ENCODE measurements around the gene ALDH8A1.

GRCh38 chr6:134882426-134883038 is 67.4 kb downstream of the ALDH8A1 start:
- peak; percentile 39 to 91 (median 69) for TF ChIP-seq CTCF (IDR thresholded peaks at IDR 0.05 in 8 of 11, conservative IDR thresholded peaks at IDR 0.05 in 3 of 11)
- no peak for TF ChIP-seq POLR2AphosphoS5 (IDR thresholded peaks at IDR 0.05)
- no peak for TF ChIP-seq POLR2A (IDR thresholded peaks at IDR 0.05)
